ENCODE results near the gene MYB. TPM values are rescaled to one million over a fixed set of nuclear protein-coding genes. Genes with fewer than 3 reads are reported as not detected.
A peak's percentile ranks its signal among the peaks of the same experiment; 100 is the strongest.

The MYB gene
- total and polyA plus RNA-seq, 2 of the 8 experiments (the other 6 are each of a cell fraction or from before 2014, with no cell fraction given) = 4.0 to 7.6 TPM

DNA sequence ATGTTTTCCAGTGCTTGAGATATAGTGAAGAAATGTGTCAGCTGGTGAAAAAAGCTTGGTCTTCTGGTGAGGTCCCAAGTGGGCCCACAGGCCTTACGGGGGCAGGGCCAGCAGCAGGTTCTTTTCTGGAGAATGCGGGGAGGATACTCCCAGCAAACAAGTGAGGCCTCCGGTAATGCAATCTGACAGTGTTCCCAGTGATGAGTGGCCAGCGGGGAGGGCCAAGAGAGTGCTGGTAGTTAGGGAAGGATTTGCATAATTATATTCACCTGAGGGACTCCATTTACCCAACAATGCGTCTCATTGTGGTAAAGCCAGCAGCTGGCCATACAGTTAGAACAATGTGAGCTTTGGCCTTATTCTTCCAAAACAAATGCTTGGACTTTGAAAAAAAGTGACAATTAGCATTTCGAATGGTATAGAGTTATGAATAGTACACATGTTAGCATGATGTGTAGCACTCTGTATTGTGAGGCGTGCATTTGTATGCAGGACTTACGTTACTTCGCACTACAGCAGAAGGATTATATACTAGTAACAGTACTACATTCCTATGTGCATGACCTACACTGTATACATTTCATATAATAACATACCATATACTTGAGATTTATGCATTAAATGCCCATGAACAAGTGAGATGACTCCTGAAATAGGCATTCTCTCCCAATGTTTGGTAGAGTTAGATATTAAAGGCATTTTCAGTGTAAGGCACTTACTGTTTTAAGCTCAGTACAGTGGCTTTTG, 69.8 kb downstream of the MYB start:
- H3K4me2 ChIP-seq (ENCODE audit: insufficient read depth in 1 of 2, low read depth in 2 of 2, low read length in 2 of 2) = peak overlapping the region; percentile 57 to 64
- H3K79me1 ChIP-seq (ENCODE audit: low read depth, low read length) = no peaks in the 10 kb centered on the region
- 0 out of 2 replicates have a peak overlapping the region, but pooled peaks have one; percentile 62 for H2BK12ac ChIP-seq (ENCODE audit: low read depth, low read length)
- no peak overlapping the region for H2BK15ac ChIP-seq (ENCODE audit: low read length)
- no peak overlapping the region for H3K56ac ChIP-seq (replicated peaks; ENCODE audit: insufficient read length, low read depth, low read length)
- H2AK5ac ChIP-seq (ENCODE audit: low read depth, low read length) = no peak overlapping the region
- FAIRE-seq = peak; percentile 81
- peak overlapping the region in 1 of 4 experiments; percentile 35; a peak in 1 of 8 replicates for H3K4me3 ChIP-seq (ENCODE audit: extremely low read depth in 1 of 4, insufficient read depth in 2 of 4, low read depth in 3 of 4, low read length in 4 of 4)
- no peaks in the 10 kb centered on the region for H3K9me3 ChIP-seq (ENCODE audit: insufficient read depth in 2 of 2, low read depth in 1 of 2, low read length in 1 of 2)
- H3K79me2 ChIP-seq (ENCODE audit: control insufficient read depth in 1 of 2, insufficient read depth in 2 of 2, low read length in 2 of 2) = no peaks in the 10 kb centered on the region
- peak overlapping the region; percentile 74 for H2BK5ac ChIP-seq (ENCODE audit: low read depth, low read length)
- ChIA-PET POLR2A (ENCODE audit: partially characterized antibody) (interaction anchor here (0.9 to 3.5 kb wide), 5 partner anchors 12 to 70 kb away, joined by 3 to 20 read pairs (median 3); partner anchors contain the start of gene MYB), CTCF (ENCODE audit: partially characterized antibody) (interaction anchor here (0.7 to 1.5 kb wide), 5 partner anchors 13 to 106 kb away, joined by 3 to 7 read pairs (median 3); no protein-coding TSS in a partner anchor)
- H4K5ac ChIP-seq (ENCODE audit: insufficient read length, low read depth, low read length) = peak overlapping the region; percentile 95
- peak overlapping the region; percentile 91; the same call in 1 of the 2 replicates for H2BK20ac ChIP-seq (ENCODE audit: low read length)
- no peak overlapping the region for H3K4ac ChIP-seq (replicated peaks; ENCODE audit: insufficient read length, low read depth, low read length)
- peaks cover 4 to 30% (median 27%) of the 10 kb centered on the region in 4 experiments for H3K4me1 ChIP-seq (replicated peaks in 1 of 4; ENCODE audit: control insufficient read depth in 3 of 4, insufficient read depth in 4 of 4, low read length in 3 of 4)
- DNase-seq (ENCODE audit: low read depth in 1 of 2, low spot score in 2 of 2) = peak; percentile 51 to 56
- H4K20me1 ChIP-seq (replicated peaks in 1 of 2; ENCODE audit: control insufficient read depth in 1 of 2, insufficient read depth in 2 of 2, low read length in 2 of 2) = no peaks in the 10 kb centered on the region
- WGBS, 2 experiments (ENCODE audit: extremely low coverage in 1 of 2, insufficient coverage in 1 of 2, insufficient read length in 1 of 2, insufficient replicate concordance in 2 of 2, low coverage in 1 of 2, low lambda C conversion rate in 2 of 2, missing lambda C conversion rate in 1 of 2) = 9% methylated on average over 9 of the region's 9 CpGs; no CpG with 5 or more reads in 1 of the 2 experiments
- H3K27me3 ChIP-seq (replicated peaks in 1 of 4; ENCODE audit: control insufficient read depth in 3 of 4, extremely low read depth in 1 of 4, insufficient read depth in 3 of 4, low read length in 3 of 4) = no peaks in the 10 kb centered on the region
- no peak overlapping the region for H3K9ac ChIP-seq (replicated peaks in 1 of 4; ENCODE audit: extremely low read depth in 1 of 4, low read depth in 3 of 4, low read length in 3 of 4)
- no peak overlapping the region for H4K91ac ChIP-seq (replicated peaks; ENCODE audit: insufficient read length, low read length)
- no peak overlapping the region for H4K8ac ChIP-seq (ENCODE audit: extremely low read depth, insufficient read depth, low read length)
- H3K18ac ChIP-seq (ENCODE audit: extremely low read depth, low read length) = peak overlapping the region; percentile 83; the same call in 1 of the 2 replicates
- H3K23ac ChIP-seq (ENCODE audit: insufficient read length) = no peak overlapping the region
- no peaks in the 10 kb centered on the region for H3K36me3 ChIP-seq (ENCODE audit: control insufficient read depth in 2 of 4, insufficient read depth in 4 of 4, low read length in 3 of 4)
- no peak overlapping the region for H3K14ac ChIP-seq (ENCODE audit: insufficient read length)
- H3K27ac ChIP-seq (ENCODE audit: low read depth, low read length) = peak overlapping the region; percentile 23; the same call in 1 of the 2 replicates
- no peaks in the 10 kb centered on the region for H3K23me2 ChIP-seq (ENCODE audit: low read depth, low read length)
- H2BK120ac ChIP-seq (replicated peaks; ENCODE audit: low read depth, low read length) = no peak overlapping the region
- H2AFZ ChIP-seq (ENCODE audit: low read length) = no peak overlapping the region
- peak in 1 of 2 experiments; percentile 72; a peak in 1 of 3 replicates for TF ChIP-seq EP300 (IDR thresholded peaks at IDR 0.05; ENCODE audit: borderline replicate concordance in 1 of 2, low read depth in 2 of 2, low read length in 2 of 2)
- peak; percentile 1 to 37 for TF ChIP-seq BCL11A (IDR thresholded peaks at IDR 0.05; ENCODE audit: low read depth in 2 of 2, low read length in 2 of 2)
- TF ChIP-seq PHF8 (conservative IDR thresholded peaks at IDR 0.05; ENCODE audit: low read depth, low read length) = 0 out of 2 replicates have a peak, but pooled peaks have one; percentile 27
- TF ChIP-seq CTBP2 (IDR thresholded peaks at IDR 0.05; ENCODE audit: borderline replicate concordance, insufficient read depth, insufficient read length, low read length) = peak; percentile 78
- 0 out of 2 replicates have a peak, but pooled peaks have one; percentile 48 for TF ChIP-seq KDM1A (IDR thresholded peaks at IDR 0.05; ENCODE audit: borderline replicate concordance, low read length)
- 0 out of 2 replicates have a peak, but pooled peaks have one; percentile 17 for TF ChIP-seq TEAD4 (IDR thresholded peaks at IDR 0.05; ENCODE audit: low read depth, low read length)
- 0 out of 2 replicates have a peak, but pooled peaks have one; percentile 27 for TF ChIP-seq CEBPB (IDR thresholded peaks at IDR 0.05; ENCODE audit: low read depth, low read length)
- TF ChIP-seq RFX5 (IDR thresholded peaks at IDR 0.05; ENCODE audit: borderline replicate concordance, low read depth, low read length) = no peak
- TF ChIP-seq TCF12 (IDR thresholded peaks at IDR 0.05; ENCODE audit: low read depth, low read length) = 0 out of 2 replicates have a peak, but pooled peaks have one; percentile 49

Measured in H1 (cell line).